Mesenchymal stem cell (in vitro differentiated cells and primary cell): ENCODE data around the gene ADK.

Experiments
- DNase-seq: peaks from one replicate; pipeline ENCODE4 v3.0.0-alpha.2; 2013
- H2AFZ ChIP-seq: one replicate; pipeline ENCODE4 v1.6.1; 2013; ENCODE audit warnings: low read depth, mild to moderate bottlenecking, control low read depth, inconsistent platforms, low read length, moderate library complexity
- H2AK5ac ChIP-seq: 2 replicates; pipeline ENCODE4 v1.6.1; 2013; ENCODE audit warnings: low read length, moderate library complexity, mild to moderate bottlenecking, inconsistent platforms; ENCODE audit not compliant: severe bottlenecking
- H2BK120ac ChIP-seq: one replicate; pipeline ENCODE4 v1.6.1; 2013; ENCODE audit warnings: low read depth, mild to moderate bottlenecking, inconsistent platforms, low read length, moderate library complexity
- H2BK12ac ChIP-seq, 2 experiments: one replicate each; pipeline ENCODE4 v1.6.1; 2013; ENCODE audit warnings: inconsistent platforms in 2 of 2, low read length in 2 of 2, mild to moderate bottlenecking in 2 of 2, moderate library complexity in 2 of 2, control low read depth in 1 of 2
- H2BK15ac ChIP-seq: one replicate; pipeline ENCODE4 v1.6.1; 2013; ENCODE audit warnings: mild to moderate bottlenecking, low read depth, inconsistent platforms; ENCODE audit not compliant: poor library complexity, severe bottlenecking
- H2BK5ac ChIP-seq: 2 replicates; pipeline ENCODE4 v1.6.1; 2013; ENCODE audit warnings: low read depth, mild to moderate bottlenecking, low read length, control low read depth, inconsistent platforms; ENCODE audit not compliant: poor library complexity, severe bottlenecking
- H3K14ac ChIP-seq, 2 experiments: one replicate each; pipeline ENCODE4 v1.6.1; 2013; ENCODE audit warnings: inconsistent platforms in 2 of 2, low read length in 2 of 2, control low read depth in 1 of 2, mild to moderate bottlenecking in 1 of 2, moderate library complexity in 1 of 2
- H3K18ac ChIP-seq, 2 experiments: one replicate each; pipeline ENCODE4 v1.6.1; 2013; ENCODE audit warnings: inconsistent platforms in 2 of 2, low read length in 2 of 2, control low read depth in 1 of 2, low read depth in 1 of 2, mild to moderate bottlenecking in 1 of 2
- H3K23ac ChIP-seq, 2 experiments: one replicate each; pipeline ENCODE4 v1.6.1; 2013; ENCODE audit warnings: inconsistent platforms in 2 of 2, low read length in 2 of 2, mild to moderate bottlenecking in 2 of 2, moderate library complexity in 2 of 2, control low read depth in 1 of 2
- H3K27ac ChIP-seq: 2 replicates; pipeline ENCODE4 v1.5.1; 2013; ENCODE audit warnings: mild to moderate bottlenecking, moderate library complexity, low read length, control low read depth, inconsistent platforms; ENCODE audit not compliant: poor library complexity, severe bottlenecking
- H3K27me3 ChIP-seq, 2 experiments: 2 replicates each; pipeline versions ENCODE4 v1.6.1 to v1.7.0; 2013; ENCODE audit warnings: low read length in 2 of 2, mild to moderate bottlenecking in 2 of 2, moderate library complexity in 2 of 2, control low read depth in 1 of 2, inconsistent platforms in 1 of 2; ENCODE audit not compliant: control insufficient read depth in 1 of 2, insufficient read depth in 1 of 2
- H3K36me3 ChIP-seq, 2 experiments: 2 replicates each; pipeline versions ENCODE4 v1.6.1 to v1.7.0; 2013; ENCODE audit warnings: low read length in 2 of 2, control low read depth in 1 of 2, inconsistent platforms in 1 of 2, low read depth in 1 of 2, mild to moderate bottlenecking in 1 of 2; ENCODE audit not compliant: insufficient read depth in 2 of 2, control insufficient read depth in 1 of 2
- H3K4ac ChIP-seq, 2 experiments: one replicate each; pipeline ENCODE4 v1.6.1; 2013; ENCODE audit warnings: inconsistent platforms in 2 of 2, low read length in 2 of 2, mild to moderate bottlenecking in 2 of 2, moderate library complexity in 2 of 2, control low read depth in 1 of 2, low read depth in 1 of 2
- H3K4me1 ChIP-seq: 2 replicates; pipeline ENCODE4 v1.6.1; 2013; ENCODE audit warnings: low read depth, low read length, control low read depth; ENCODE audit not compliant: control insufficient read depth, insufficient read depth
- H3K4me2 ChIP-seq: 2 replicates; pipeline ENCODE4 v1.6.1; 2013; ENCODE audit warnings: low read length, mild to moderate bottlenecking, inconsistent platforms; ENCODE audit not compliant: poor library complexity, severe bottlenecking
- H3K4me3 ChIP-seq, 2 experiments: 2 replicates each; pipeline versions ENCODE4 v1.5.1 to v1.7.0; 2013; ENCODE audit warnings: low read length in 2 of 2, mild to moderate bottlenecking in 2 of 2, control low read depth in 1 of 2, low read depth in 1 of 2; ENCODE audit not compliant: insufficient read depth in 1 of 2
- H3K79me1 ChIP-seq: replicated peaks from 2 replicates; pipeline ENCODE4 v1.6.1; 2013; ENCODE audit warnings: mild to moderate bottlenecking, control low read depth, low read length, inconsistent platforms; ENCODE audit not compliant: poor library complexity, severe bottlenecking
- H3K9ac ChIP-seq: 2 replicates; pipeline ENCODE4 v1.7.0; 2013; ENCODE audit warnings: mild to moderate bottlenecking, low read length, moderate library complexity
- H3K9me3 ChIP-seq: 2 replicates; pipeline ENCODE4 v1.7.0; 2013; ENCODE audit warnings: mild to moderate bottlenecking, low read length; ENCODE audit not compliant: control insufficient read depth
- H4K8ac ChIP-seq: one replicate; pipeline ENCODE4 v1.6.1; 2013; ENCODE audit warnings: inconsistent platforms, mild to moderate bottlenecking, low read length, moderate library complexity
- H4K91ac ChIP-seq: one replicate; pipeline ENCODE4 v1.6.1; 2013; ENCODE audit warnings: mild to moderate bottlenecking, low read length, inconsistent platforms
- WGBS: methylation state at CpG from one replicate; pipeline ENCODE4 v1.1.7; 2013; ENCODE audit warnings: mixed read lengths; 5-methylcytosine and 5-hydroxymethylcytosine counted together

Gene ADK

DNA sequence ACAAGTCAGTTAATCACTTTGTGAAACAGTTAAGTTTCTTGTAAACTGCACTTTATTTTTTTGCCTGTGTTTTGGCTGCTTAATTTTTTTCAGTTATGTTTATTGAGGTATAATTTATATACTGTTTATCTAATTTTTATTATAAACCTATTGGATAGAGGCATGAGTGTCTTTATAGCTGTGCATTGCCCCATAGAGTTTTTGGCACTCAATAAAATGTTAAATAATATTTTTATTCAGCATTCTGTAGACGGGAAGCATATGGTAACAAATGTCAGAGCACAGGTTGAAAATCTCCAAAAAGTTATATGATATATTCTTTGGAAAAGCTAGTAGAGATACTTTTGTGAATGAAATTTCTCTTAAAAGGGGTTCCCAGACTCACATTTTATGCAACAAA is 431.5 kb downstream of the ADK start:
- Histone ChIP-seq H3K18ac (no peak overlapping the region), H2BK15ac (no peak overlapping the region), H3K79me1 (no peaks in the 10 kb centered on the region), H4K91ac (no peak overlapping the region), H2BK5ac (no peak overlapping the region), H3K4me3 (no peak overlapping the region), H2BK120ac (no peak overlapping the region), H3K27ac (no peak overlapping the region), H3K9ac (no peak overlapping the region), H3K4ac (no peak overlapping the region), H3K9me3 (no peaks in the 10 kb centered on the region), H3K4me2 (no peak overlapping the region), H4K8ac (no peak overlapping the region), H3K23ac (no peak overlapping the region), H2AK5ac (no peak overlapping the region), H3K27me3 (no peaks in the 10 kb centered on the region), H3K14ac (no peak overlapping the region), H2AFZ (no peak overlapping the region), H2BK12ac (no peak overlapping the region), H3K4me1 (peaks cover 2% of the 10 kb centered on the region), H3K36me3 (no peaks in the 10 kb centered on the region)
- DNase-seq: no peak
- no CpG with 5 or more reads among the region's 1 CpG for WGBS

DNA sequence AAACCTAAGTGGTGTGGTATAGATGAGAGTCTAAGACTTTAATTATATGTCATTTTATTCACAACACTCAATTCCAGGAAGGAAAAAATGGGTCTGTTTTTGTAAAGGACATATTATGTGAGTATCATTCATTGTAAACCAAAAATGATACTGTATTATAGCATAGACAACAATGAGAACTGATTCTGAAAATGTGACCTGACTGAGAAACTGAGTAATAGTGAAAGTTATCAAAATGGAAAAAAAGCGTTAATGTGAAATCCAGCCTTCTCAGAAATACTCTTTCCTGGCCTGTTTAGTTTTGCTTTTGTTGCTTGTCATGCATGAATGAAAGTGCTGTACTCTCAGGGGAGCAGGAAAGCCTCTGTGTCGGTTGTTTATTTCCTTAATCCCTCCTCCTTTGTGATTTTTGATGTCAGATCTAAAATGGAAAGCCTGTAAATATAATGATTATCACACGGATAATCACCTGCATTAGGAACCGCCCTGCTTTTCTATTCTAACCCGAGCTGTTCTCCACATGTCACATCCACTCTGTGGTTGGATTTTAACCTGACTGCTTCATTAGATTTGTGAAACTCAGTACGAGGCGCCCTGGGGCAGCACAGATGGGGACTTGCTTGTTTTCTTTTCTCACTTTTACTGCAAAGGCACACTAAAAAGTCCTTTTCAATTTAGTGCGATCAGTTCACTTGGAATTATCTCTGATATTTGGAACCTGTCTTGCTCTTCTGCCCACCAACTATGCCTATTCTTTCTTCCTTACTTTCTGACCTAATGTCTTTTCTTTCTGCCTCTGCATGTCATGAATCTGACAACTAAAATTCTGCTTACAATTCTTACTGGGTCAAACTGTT is 434.4 kb downstream of the ADK start:
- Histone ChIP-seq H3K9ac (peak overlapping the region; percentile 59), H3K27ac (peak overlapping the region; percentile 35), H3K9me3 (no peaks in the 10 kb centered on the region), H2AFZ (peak overlapping the region; percentile 14), H2BK15ac (no peak overlapping the region), H4K8ac (no peak overlapping the region), H4K91ac (no peak overlapping the region), H2BK5ac (no peak overlapping the region), H3K18ac (peak overlapping the region in 1 of 2 experiments; percentile 34), H3K23ac (no peak overlapping the region), H2AK5ac (no peak overlapping the region), H3K4me1 (peaks cover 2% of the 10 kb centered on the region), H3K4ac (peak overlapping the region in 1 of 2 experiments; percentile 37), H3K4me3 (peak overlapping the region in 1 of 2 experiments; percentile 37), H3K4me2 (peak overlapping the region; percentile 71), H2BK12ac (peak overlapping the region in 1 of 2 experiments; percentile 42), H3K79me1 (no peaks in the 10 kb centered on the region), H3K36me3 (no peaks in the 10 kb centered on the region), H2BK120ac (no peak overlapping the region), H3K14ac (no peak overlapping the region), H3K27me3 (no peaks in the 10 kb centered on the region)
- peak; percentile 44 for DNase-seq
- WGBS: 53% methylated on average over 7 of the region's 8 CpGs

DNA sequence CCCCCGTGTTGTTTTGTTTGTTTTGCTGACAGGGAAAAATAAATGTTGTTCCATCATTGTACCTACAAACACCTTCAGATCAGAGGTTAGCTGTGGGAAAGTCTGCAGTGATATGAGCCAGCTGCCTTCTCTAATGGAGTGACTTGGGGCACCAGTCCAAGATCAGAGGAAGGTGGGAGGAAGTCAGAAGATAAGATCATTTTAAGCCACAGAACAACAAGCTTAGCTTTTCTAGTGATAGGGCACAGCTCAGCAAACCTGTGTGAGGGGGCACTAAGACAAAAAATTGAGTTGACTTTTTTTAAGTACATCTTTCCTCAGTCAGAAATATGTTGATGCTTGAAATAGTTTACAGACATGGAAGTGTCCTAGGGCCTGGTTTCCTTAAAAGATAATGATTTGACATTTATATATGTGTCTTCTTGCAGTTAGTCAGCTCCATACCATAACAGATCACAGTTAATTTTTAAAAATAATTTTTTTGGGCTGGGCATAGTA is 435.1 kb downstream of the ADK start:
- H3K36me3 ChIP-seq: peaks cover 0 to 2% of the 10 kb centered on the region in 2 experiments
- H3K4me1 ChIP-seq: peaks cover 2% of the 10 kb centered on the region
- no peak overlapping the region for H2BK12ac ChIP-seq
- peak; percentile 21 for DNase-seq
- H4K8ac ChIP-seq: no peak overlapping the region
- WGBS: no CpG with 5 or more reads among the region's 1 CpG
- H3K18ac ChIP-seq: no peak overlapping the region
- no peak overlapping the region for H2BK15ac ChIP-seq
- H2BK5ac ChIP-seq: no peak overlapping the region
- no peak overlapping the region for H2AK5ac ChIP-seq
- no peaks in the 10 kb centered on the region for H3K79me1 ChIP-seq
- no peak overlapping the region for H3K27ac ChIP-seq
- H4K91ac ChIP-seq: no peak overlapping the region
- H3K4me3 ChIP-seq: no peak overlapping the region
- H3K23ac ChIP-seq: no peak overlapping the region
- H3K4me2 ChIP-seq: no peak overlapping the region
- no peaks in the 10 kb centered on the region for H3K9me3 ChIP-seq
- no peak overlapping the region for H3K4ac ChIP-seq
- H3K27me3 ChIP-seq: no peaks in the 10 kb centered on the region
- peak overlapping the region; percentile 59 for H3K9ac ChIP-seq
- no peak overlapping the region for H2BK120ac ChIP-seq
- no peak overlapping the region for H3K14ac ChIP-seq
- no peak overlapping the region for H2AFZ ChIP-seq

DNA sequence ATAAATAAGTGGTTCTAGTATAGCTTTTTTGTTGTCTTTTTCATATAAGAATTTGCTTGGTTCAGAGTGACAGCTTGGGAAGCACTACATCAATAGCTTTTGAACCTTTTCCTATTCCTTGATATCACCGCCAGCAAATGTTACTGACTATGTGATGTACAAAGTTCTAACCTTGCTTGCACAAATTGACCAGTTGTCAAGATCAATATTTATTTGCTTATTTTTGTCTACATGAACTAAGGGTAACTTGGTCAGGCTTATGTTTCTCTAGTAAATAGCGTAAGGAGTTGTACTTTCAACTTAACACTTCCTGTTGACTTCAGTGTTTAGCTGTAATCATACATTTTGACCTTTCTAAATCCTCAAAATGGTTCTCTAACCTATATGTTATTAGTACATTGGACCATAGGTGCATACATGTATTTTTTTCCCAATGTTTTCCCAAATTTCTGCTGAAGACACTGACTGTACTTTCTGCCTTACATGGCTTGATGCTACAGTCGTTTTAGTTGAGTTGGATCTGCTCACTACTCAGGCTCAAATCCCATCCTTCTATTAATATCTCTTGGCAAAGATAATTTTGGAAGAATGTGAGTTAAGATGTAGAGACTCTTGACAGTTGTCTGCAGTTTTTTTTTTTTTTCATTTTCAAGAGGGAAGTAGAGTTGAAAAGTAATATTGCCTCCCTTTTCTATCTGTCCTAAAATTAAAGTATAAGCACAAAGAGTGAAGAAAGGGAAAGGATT is 436.3 kb downstream of the ADK start:
- Histone ChIP-seq H2AK5ac (no peak overlapping the region), H3K4me3 (no peak overlapping the region), H2BK120ac (no peak overlapping the region), H3K9ac (no peak overlapping the region), H2BK5ac (no peak overlapping the region), H2BK15ac (no peak overlapping the region), H3K36me3 (peaks cover 0 to 3% of the 10 kb centered on the region in 2 experiments), H2AFZ (no peak overlapping the region), H3K14ac (no peak overlapping the region), H3K27ac (no peak overlapping the region), H3K18ac (no peak overlapping the region), H3K4me2 (no peak overlapping the region), H3K23ac (no peak overlapping the region), H3K27me3 (no peaks in the 10 kb centered on the region), H4K8ac (no peak overlapping the region), H3K4me1 (peaks cover 2% of the 10 kb centered on the region), H3K4ac (no peak overlapping the region), H2BK12ac (no peak overlapping the region), H3K79me1 (no peaks in the 10 kb centered on the region), H4K91ac (no peak overlapping the region), H3K9me3 (no peaks in the 10 kb centered on the region)
- no CpG with 5 or more reads among the region's 3 CpGs for WGBS
- DNase-seq: no peak
